Central memory CD8-positive, alpha-beta T cell (primary cell): Measurements from ENCODE around the gene KRTAP4-7.
"Not testable (repeated sequence)": the region's sequence is repeated elsewhere in the genome, so short reads cannot be mapped to it uniquely, and the experiment has no call there.

Source experiments
- ATAC-seq: fragments of 150-1000 bp; cut with Tn5 transposase; replicated peaks from 2 replicates; pipeline ENCODE4 v1.10.0; 2022; ENCODE audit warnings: mild to moderate bottlenecking, moderate FRiP score, moderate number of reproducible peaks; ENCODE audit not compliant: poor library complexity, severe bottlenecking; ENCODE audit errors: extremely low read depth
- DNase-seq, 2 donors: peaks; one replicate each; pipeline ENCODE4 v3.0.0; 2021; ENCODE audit warnings: low spot score in 2 of 2
- H3K27ac Mint-ChIP-seq: one replicate; pipeline ENCODE4 v1.8.0; 2022; ENCODE audit warnings: low read depth, mild to moderate bottlenecking, moderate library complexity, mixed read lengths
- H3K27me3 Mint-ChIP-seq: one replicate; pipeline ENCODE4 v1.8.0; 2022; ENCODE audit warnings: mixed read lengths
- H3K36me3 Mint-ChIP-seq: one replicate; pipeline ENCODE4 v1.8.0; 2022; ENCODE audit warnings: mild to moderate bottlenecking, moderate library complexity, mixed read lengths; ENCODE audit not compliant: insufficient read depth
- H3K4me1 Mint-ChIP-seq: one replicate; pipeline ENCODE4 v1.8.0; 2022; ENCODE audit warnings: mixed read lengths
- H3K4me3 Mint-ChIP-seq: one replicate; pipeline ENCODE4 v1.8.0; 2022; ENCODE audit warnings: mild to moderate bottlenecking, moderate library complexity, mixed read lengths
- H3K9me3 Mint-ChIP-seq: one replicate; pipeline ENCODE4 v1.8.0; 2022; ENCODE audit warnings: mixed read lengths

Gene KRTAP4-7

DNA sequence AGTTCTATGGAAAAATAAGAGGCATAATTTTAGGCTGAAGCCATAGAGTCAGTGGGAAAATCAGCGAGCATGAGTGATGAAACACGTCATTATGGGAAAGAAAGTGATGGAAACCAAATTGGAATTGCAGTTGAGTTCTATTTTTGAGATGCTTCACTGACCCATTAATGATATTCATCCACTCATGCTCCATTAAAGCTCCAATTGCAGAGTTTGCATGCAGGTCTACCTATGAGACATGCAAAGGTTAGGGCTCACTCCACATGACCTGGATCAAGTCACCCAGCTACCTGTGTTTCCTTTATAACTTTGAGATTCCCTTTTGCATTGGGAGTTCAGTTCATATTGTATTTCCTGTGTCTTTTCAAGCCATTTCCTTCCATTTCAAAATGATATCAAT lies 10.3 kb upstream of the KRTAP4-7 start:
- no peak for ATAC-seq
- Mint-ChIP-seq H3K4me1 (no peaks in the 10 kb centered on the region), H3K27me3 (peaks cover 36% of the 10 kb centered on the region), H3K27ac (no peak overlapping the region), H3K9me3 (no peaks in the 10 kb centered on the region), H3K36me3 (no peaks in the 10 kb centered on the region), H3K4me3 (no peak overlapping the region)
- DNase-seq: no peak

GRCh38 chr17:41076788-41077187 lies 7.2 kb upstream of the KRTAP4-7 start:
- H3K4me3 Mint-ChIP-seq: no peak overlapping the region
- no peak for ATAC-seq
- H3K9me3 Mint-ChIP-seq: no peaks in the 10 kb centered on the region
- no peaks in the 10 kb centered on the region for H3K4me1 Mint-ChIP-seq
- peaks cover 51% of the 10 kb centered on the region for H3K27me3 Mint-ChIP-seq
- H3K27ac Mint-ChIP-seq: no peak overlapping the region
- DNase-seq: no peak
- no peaks in the 10 kb centered on the region for H3K36me3 Mint-ChIP-seq

- Mint-ChIP-seq H3K27me3 (peaks cover 49% of the 10 kb centered on the region), H3K9me3 (no peaks in the 10 kb centered on the region), H3K4me3 (no peak overlapping the region), H3K27ac (no peak overlapping the region), H3K36me3 (no peaks in the 10 kb centered on the region), H3K4me1 (no peaks in the 10 kb centered on the region)
- ATAC-seq (no peak), DNase-seq (no peak)
Measured at GRCh38 chr17:41082626-41083025, 1.3 kb upstream of the KRTAP4-7 start.

GRCh38 chr17:41083427-41083826 lies 523 bp upstream of the KRTAP4-7 start:
- not testable (repeated sequence) for H3K4me1 Mint-ChIP-seq, ATAC-seq, H3K4me3 Mint-ChIP-seq, H3K36me3 Mint-ChIP-seq, DNase-seq, H3K9me3 Mint-ChIP-seq, H3K27ac Mint-ChIP-seq
- H3K27me3 Mint-ChIP-seq: peaks cover 49% of the 10 kb centered on the region

- not testable (repeated sequence) for H3K27ac Mint-ChIP-seq, H3K4me1 Mint-ChIP-seq, H3K9me3 Mint-ChIP-seq
Measured at GRCh38 chr17:41088760-41089352, 4.9 kb downstream of the KRTAP4-7 start.

DNA sequence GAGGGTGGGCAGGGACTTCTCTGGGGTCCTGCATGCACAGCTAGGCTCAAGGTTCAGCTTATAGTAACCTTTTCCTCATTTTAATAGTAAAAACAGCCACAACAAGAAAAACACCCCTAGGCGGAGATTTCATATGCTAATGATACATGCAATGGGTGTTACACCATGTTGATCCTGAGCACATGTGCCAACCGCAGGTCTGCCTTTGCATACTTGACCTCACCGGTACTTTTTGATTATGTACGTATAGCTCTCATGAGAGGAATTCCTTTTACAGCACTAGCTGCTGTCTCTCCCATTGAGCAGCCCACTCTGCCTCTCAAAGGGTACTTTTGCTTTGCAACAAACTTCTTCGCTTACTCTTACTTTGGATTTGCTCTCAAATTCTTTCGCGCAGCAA lies 12.1 kb downstream of the KRTAP4-7 start:
- no peak overlapping the region for H3K4me3 Mint-ChIP-seq
- peaks cover 9% of the 10 kb centered on the region for H3K4me1 Mint-ChIP-seq
- no peak for ATAC-seq
- no peak overlapping the region for H3K27ac Mint-ChIP-seq
- no peak for DNase-seq
- peaks cover 51% of the 10 kb centered on the region for H3K27me3 Mint-ChIP-seq
- no peaks in the 10 kb centered on the region for H3K36me3 Mint-ChIP-seq
- H3K9me3 Mint-ChIP-seq: no peaks in the 10 kb centered on the region

More at GRCh38 chr17:41088760-41089352, 4.9 kb downstream of the KRTAP4-7 start:
- not testable (repeated sequence) for ATAC-seq, DNase-seq, H3K4me3 Mint-ChIP-seq, H3K36me3 Mint-ChIP-seq
- H3K27me3 Mint-ChIP-seq: peaks cover 39% of the 10 kb centered on the region

GRCh38 chr17:41098042-41098441 lies 14.1 kb downstream of the KRTAP4-7 start, which contains the start of gene KRTAP4-8:
TSS of gene KRTAP4-8 (minus strand) at chr17:41098142. CDS start at chr17:41098084, 58 bp downstream.
- Mint-ChIP-seq H3K27me3 (peaks cover 51% of the 10 kb centered on the region), H3K4me3 (no peak within 1 kb of the TSS), H3K9me3 (no peaks in the 10 kb centered on the region), H3K27ac (no peak within 1 kb of the TSS), H3K4me1 (peaks cover 9% of the 10 kb centered on the region), H3K36me3 (no peaks in the 10 kb centered on the region)
- ATAC-seq (no peak), DNase-seq (no peak)

- H3K27ac Mint-ChIP-seq: no peak overlapping the region
- peaks cover 51% of the 10 kb centered on the region for H3K27me3 Mint-ChIP-seq
- H3K4me1 Mint-ChIP-seq: peaks cover 9% of the 10 kb centered on the region
- H3K36me3 Mint-ChIP-seq: no peaks in the 10 kb centered on the region
- DNase-seq: no peak
- H3K4me3 Mint-ChIP-seq: no peak overlapping the region
- no peak for ATAC-seq
- H3K9me3 Mint-ChIP-seq: no peaks in the 10 kb centered on the region
Measured at GRCh38 chr17:41098481-41098880, 14.5 kb downstream of the KRTAP4-7 start.

DNA sequence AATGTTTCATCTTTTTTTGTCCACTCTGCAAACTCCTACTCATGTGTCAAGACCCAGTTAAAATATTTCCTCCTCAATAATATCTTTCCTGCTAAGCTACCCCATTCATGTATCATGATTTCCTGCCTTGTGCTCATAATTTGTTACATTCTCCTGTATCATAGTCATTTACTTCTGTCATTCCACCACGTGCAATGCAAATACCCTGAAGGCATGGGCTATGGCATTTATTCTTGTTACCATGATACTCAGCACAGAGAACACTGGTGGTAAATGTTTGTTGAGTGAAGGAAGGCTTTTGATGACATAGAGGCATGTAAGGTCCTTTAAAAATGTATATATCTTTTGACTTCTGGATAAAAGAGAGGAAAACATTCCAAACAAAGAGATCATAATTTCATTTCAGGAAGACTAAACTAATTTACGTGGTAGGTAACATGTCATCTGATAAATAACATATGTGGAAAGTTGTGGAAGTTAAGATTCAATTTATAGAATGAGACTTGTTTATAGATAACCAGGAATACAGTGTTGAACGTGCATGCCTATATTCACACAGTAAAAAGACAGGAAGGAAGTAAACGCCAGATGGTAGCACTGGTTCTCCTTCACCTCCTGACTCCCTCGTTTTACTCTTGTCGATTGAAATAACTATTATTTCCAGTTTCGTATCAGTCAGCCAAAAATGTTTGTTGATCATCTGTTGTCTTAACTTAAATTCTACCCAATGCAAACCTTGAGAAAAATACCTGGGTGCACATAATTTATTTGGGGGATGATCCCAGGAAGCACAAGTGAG lies 15.9 kb downstream of the KRTAP4-7 start:
- DNase-seq, H3K36me3 Mint-ChIP-seq, H3K4me3 Mint-ChIP-seq, H3K27ac Mint-ChIP-seq, ATAC-seq, H3K9me3 Mint-ChIP-seq, H3K4me1 Mint-ChIP-seq: not testable (repeated sequence)
- H3K27me3 Mint-ChIP-seq: peaks cover 51% of the 10 kb centered on the region

GRCh38 chr17:41101586-41102259 lies 17.8 kb downstream of the KRTAP4-7 start, which contains the start of gene KRTAP4-16:
TSS of gene KRTAP4-16 (minus strand) at chr17:41102209. CDS start at chr17:41102209, 0 bp downstream.
- no peak for ATAC-seq
- Mint-ChIP-seq H3K27me3 (peaks cover 44% of the 10 kb centered on the region), H3K4me1 (peaks cover 9% of the 10 kb centered on the region), H3K36me3 (peaks cover 1% of the 10 kb centered on the region), H3K27ac (peak within 1 kb of the TSS; percentile 8), H3K9me3 (no peaks in the 10 kb centered on the region), H3K4me3 (no peak within 1 kb of the TSS)
- DNase-seq: no peak

GRCh38 chr17:41103896-41104295 lies 19.9 kb downstream of the KRTAP4-7 start:
- no peak for ATAC-seq

DNA sequence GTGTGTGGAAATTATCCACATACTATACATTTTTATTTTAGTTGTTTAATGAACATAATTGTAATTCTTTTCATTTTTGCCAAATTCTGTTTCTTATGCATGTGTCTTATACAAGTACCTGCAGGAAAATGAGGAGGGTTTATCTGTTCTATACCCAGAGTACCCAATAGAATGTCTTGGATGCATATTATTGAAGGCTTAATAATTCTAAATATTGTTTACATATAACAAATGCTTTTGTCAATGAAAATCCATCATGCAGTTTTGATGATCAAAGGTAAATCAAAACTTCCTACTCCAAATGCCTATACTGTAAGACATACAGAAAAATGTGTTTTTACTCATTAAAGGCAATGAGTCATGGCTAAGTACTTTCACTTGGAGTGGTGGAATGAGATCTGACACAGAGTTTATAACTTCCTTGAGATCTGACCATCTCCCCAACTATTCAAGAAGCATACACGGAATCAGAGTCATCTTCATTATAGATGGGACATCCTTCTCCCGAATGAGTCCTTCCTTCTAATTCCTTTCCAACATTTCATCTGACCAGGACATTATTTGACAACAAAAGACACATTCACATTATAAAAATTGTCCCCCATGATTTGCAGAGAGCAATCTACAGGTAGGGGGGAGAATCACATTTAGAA lies 20.6 kb downstream of the KRTAP4-7 start:
- H3K4me3 Mint-ChIP-seq, H3K27ac Mint-ChIP-seq: not testable (repeated sequence)

More at GRCh38 chr17:41103896-41104295, 19.9 kb downstream of the KRTAP4-7 start:
- H3K27me3 Mint-ChIP-seq: peaks cover 42% of the 10 kb centered on the region
- H3K9me3 Mint-ChIP-seq: no peaks in the 10 kb centered on the region
- no peak overlapping the region for H3K27ac Mint-ChIP-seq
- peaks cover 1% of the 10 kb centered on the region for H3K36me3 Mint-ChIP-seq
- no peak for DNase-seq
- no peak overlapping the region for H3K4me3 Mint-ChIP-seq
- H3K4me1 Mint-ChIP-seq: peaks cover 14% of the 10 kb centered on the region

More for the DNA sequence above, 20.6 kb downstream of the KRTAP4-7 start:
- H3K36me3 Mint-ChIP-seq, H3K9me3 Mint-ChIP-seq, DNase-seq, ATAC-seq: not testable (repeated sequence)
- Mint-ChIP-seq H3K27me3 (peaks cover 45% of the 10 kb centered on the region), H3K4me1 (peaks cover 15% of the 10 kb centered on the region)
